A549 (cell line): ENCODE measurements around the gene HIC1. TPM values are rescaled to one million over a fixed set of nuclear protein-coding genes. Genes with fewer than 3 reads are reported as not detected.

Experiments
- ATAC-seq, 2 experiments: fragments of 200-7000 bp in 1 of 2; fragments of >200 bp in 1 of 2; cut with Nextera tagmentation in 1 of 2; cut with Tn5 transposase in 1 of 2; 3 replicates each; pipeline versions ENCODE4 v1.8.0 to v1.9.1; 2018 to 2020; ENCODE audit warnings: mild to moderate bottlenecking in 1 of 2, moderate library complexity in 1 of 2
- CTCF ChIA-PET: fragments of 300-600 bp; sonication (Branson Sonifier 250); formaldehyde crosslinking; extraction: SDS; loops from one replicate; lab custom pipeline; 2021; ENCODE audit warnings: antibody characterized with exemption, inconsistent platforms; lab: Yijun Ruan, JAX
- POLR2A ChIA-PET: fragments of 350-600 bp; formaldehyde crosslinking; extraction: SDS; loops from one replicate; lab custom pipeline; 2021; ENCODE audit warnings: antibody characterized with exemption, inconsistent platforms; lab: Yijun Ruan, JAX
- DNase-seq, 2 experiments: peaks; one replicate each; pipeline versions ENCODE4 v3.0.0 to v3.0.0-alpha.2; 2011 to 2016; ENCODE audit warnings: low read depth in 1 of 2, low spot score in 1 of 2
- FAIRE-seq: peaks from 2 replicates; lab custom pipeline; 2011; peaks lifted over from hg19 to GRCh38; lab: Jason Lieb, UNC
- H3K27ac ChIP-seq, 2 experiments: fragments of >200 bp; sonication (Bioruptor Twin); formaldehyde crosslinking; 3 replicates each; pipeline ENCODE4 v1.5.1; 2016 to 2017
- H3K4me1 ChIP-seq: fragments of >200 bp; sonication (Bioruptor Twin); formaldehyde crosslinking; 3 replicates; pipeline ENCODE4 v1.6.1; 2016
- H3K4me2 ChIP-seq: fragments of >200 bp; sonication (Bioruptor Twin); formaldehyde crosslinking; 3 replicates; pipeline ENCODE4 v1.6.1; 2016
- H3K4me3 ChIP-seq: fragments of >200 bp; sonication (Bioruptor Twin); formaldehyde crosslinking; 3 replicates; pipeline ENCODE4 v1.5.1; 2016
- H3K9me3 ChIP-seq: fragments of >200 bp; sonication (Bioruptor Twin); formaldehyde crosslinking; 3 replicates; pipeline ENCODE4 v1.6.1; 2016
- BHLHE40 ChIP-seq: IDR thresholded peaks from 2 replicates; pipeline ENCODE4 v1.6.1; 2012; ENCODE audit warnings: low read depth, low read length, inconsistent platforms
- CEBPB ChIP-seq, 2 experiments: fragments of >200 bp in 1 of 2; sonication (Bioruptor Twin) in 1 of 2; formaldehyde crosslinking in 1 of 2; IDR thresholded peaks; 2 replicates each; pipeline ENCODE4 v1.6.1; 2012 to 2016
- CHD4 ChIP-seq: fragments of 200-600 bp; sonication (generic); IDR thresholded peaks from 2 replicates; pipeline ENCODE4 v1.6.1; 2016; ENCODE audit warnings: antibody characterized with exemption, mild to moderate bottlenecking, borderline replicate concordance
- EHF ChIP-seq: fragments of 250-450 bp; sonication (Bioruptor Pico); IDR thresholded peaks from 2 replicates; pipeline ENCODE4 v1.5.0; 2020; ENCODE audit warnings: mild to moderate bottlenecking
- EHMT2 ChIP-seq: fragments of 200-600 bp; sonication (generic); IDR thresholded peaks from 2 replicates; pipeline ENCODE4 v1.6.1; 2016; ENCODE audit warnings: antibody characterized with exemption, low read depth, mild to moderate bottlenecking, moderate library complexity
- FOXS1 ChIP-seq: fragments of 250-450 bp; sonication (Bioruptor Pico); IDR thresholded peaks from 2 replicates; pipeline ENCODE4 v1.5.0; 2020; ENCODE audit warnings: mild to moderate bottlenecking, moderate library complexity
- HDAC2 ChIP-seq: fragments of 200-600 bp; sonication (generic); IDR thresholded peaks from 2 replicates; pipeline ENCODE4 v1.6.1; 2016
- HOXA7 ChIP-seq: fragments of 250-450 bp; sonication (Bioruptor Pico); IDR thresholded peaks from 2 replicates; pipeline ENCODE4 v1.5.0; 2020; ENCODE audit warnings: mild to moderate bottlenecking, moderate library complexity
- HOXB13 ChIP-seq: fragments of 250-450 bp; sonication (Bioruptor Pico); IDR thresholded peaks from 2 replicates; pipeline ENCODE4 v1.5.0; 2020; ENCODE audit warnings: low read depth, mild to moderate bottlenecking, moderate library complexity
- JUN ChIP-seq, 2 experiments: fragments of >200 bp; sonication (Bioruptor Twin); formaldehyde crosslinking; IDR thresholded peaks; 2 replicates in 1 of 2; 3 replicates in 1 of 2; pipeline ENCODE4 v1.6.1; 2016 to 2017
- KDM1A ChIP-seq: fragments of 200-600 bp; sonication (generic); IDR thresholded peaks from 2 replicates; pipeline ENCODE4 v1.6.1; 2016; ENCODE audit warnings: low read depth, mild to moderate bottlenecking
- MAZ ChIP-seq: fragments of 150-350 bp; IDR thresholded peaks from 2 replicates; pipeline ENCODE4 v1.6.1; 2014; ENCODE audit warnings: antibody characterized with exemption, low read depth, low read length, borderline replicate concordance
- NPAS2 ChIP-seq: fragments of 250-450 bp; sonication (Bioruptor Pico); IDR thresholded peaks from 2 replicates; pipeline ENCODE4 v1.8.0; 2022; ENCODE audit warnings: mild to moderate bottlenecking, moderate library complexity, borderline replicate concordance
- NR3C1 ChIP-seq: fragments of >200 bp; sonication (Bioruptor Twin); formaldehyde crosslinking; IDR thresholded peaks from 3 replicates; pipeline ENCODE4 v1.6.1; 2017
- POLR2A ChIP-seq: IDR thresholded peaks from 2 replicates; pipeline ENCODE4 v1.6.1; 2012; ENCODE audit warnings: mild to moderate bottlenecking, low read length
- RAD21 ChIP-seq, 2 experiments: fragments of >200 bp in 1 of 2; sonication (Bioruptor Twin) in 1 of 2; formaldehyde crosslinking in 1 of 2; IDR thresholded peaks in 1 of 2; conservative IDR thresholded peaks in 1 of 2; 2 replicates in 1 of 2; 3 replicates in 1 of 2; pipeline ENCODE4 v1.6.1; 2012 to 2018; ENCODE audit warnings: inconsistent platforms in 1 of 2
- RNF2 ChIP-seq: fragments of 200-600 bp; sonication (generic); IDR thresholded peaks from 2 replicates; pipeline ENCODE4 v1.6.1; 2016; ENCODE audit warnings: low read depth, mild to moderate bottlenecking, antibody characterized with exemption, moderate library complexity, borderline replicate concordance
- SREBF2 ChIP-seq: fragments of 450-650 bp; IDR thresholded peaks from 2 replicates; pipeline ENCODE4 v1.6.1; 2014; ENCODE audit warnings: mild to moderate bottlenecking, moderate library complexity
- TFCP2L1 ChIP-seq: fragments of 250-450 bp; sonication (Bioruptor Pico); IDR thresholded peaks from 2 replicates; pipeline ENCODE4 v1.5.0; 2021; ENCODE audit warnings: mild to moderate bottlenecking
- TP53 ChIP-seq: fragments of 250-450 bp; sonication (Bioruptor Pico); IDR thresholded peaks from 2 replicates; pipeline ENCODE4 v1.5.0; 2021; ENCODE audit warnings: mild to moderate bottlenecking, moderate library complexity
- ZFP36 ChIP-seq: fragments of 450-650 bp; IDR thresholded peaks from 2 replicates; pipeline ENCODE4 v1.6.1; 2014; ENCODE audit warnings: borderline replicate concordance; ENCODE audit not compliant: partially characterized antibody
- WGBS: methylation state at CpG from one replicate; pipeline ENCODE4 v1.1.6; 2017; ENCODE audit errors: missing lambda C conversion rate; 5-methylcytosine and 5-hydroxymethylcytosine counted together
- polyA plus RNA-seq, 4 experiments: library from polyadenylated mRNA; depleted of rRNA in 3 of 4; stranded (reverse); fragments of >200 nt; fragmentation: RNase III in 1 of 4; extraction: RNeasy Plus Mini Kit Qiagen cat#74134 plus additional on column Dnase treatment in 1 of 4; gene quantifications; 2 replicates in 3 of 4; 3 replicates in 1 of 4; pipeline ENCODE4 v1.2.3, GENCODE V29; 2011 to 2017
- TF ChIP-seq, protein P1 (sequence below): fragments of 450-650 bp; IDR thresholded peaks from 2 replicates; pipeline ENCODE4 v1.6.1; 2014; ENCODE audit warnings: antibody characterized with exemption
- TF ChIP-seq, protein P2 (sequence below): IDR thresholded peaks from 2 replicates; pipeline ENCODE4 v1.6.1; 2012
- TF ChIP-seq, protein P3 (sequence below): fragments of >200 bp; sonication (Bioruptor Twin); formaldehyde crosslinking; IDR thresholded peaks from 3 replicates; pipeline ENCODE4 v1.5.1; 2016

The HIC1 gene
- polyA plus RNA-seq, 2 of the 4 experiments (the other 2 are of a cell fraction) = 0.13 to 1.3 TPM

DNA sequence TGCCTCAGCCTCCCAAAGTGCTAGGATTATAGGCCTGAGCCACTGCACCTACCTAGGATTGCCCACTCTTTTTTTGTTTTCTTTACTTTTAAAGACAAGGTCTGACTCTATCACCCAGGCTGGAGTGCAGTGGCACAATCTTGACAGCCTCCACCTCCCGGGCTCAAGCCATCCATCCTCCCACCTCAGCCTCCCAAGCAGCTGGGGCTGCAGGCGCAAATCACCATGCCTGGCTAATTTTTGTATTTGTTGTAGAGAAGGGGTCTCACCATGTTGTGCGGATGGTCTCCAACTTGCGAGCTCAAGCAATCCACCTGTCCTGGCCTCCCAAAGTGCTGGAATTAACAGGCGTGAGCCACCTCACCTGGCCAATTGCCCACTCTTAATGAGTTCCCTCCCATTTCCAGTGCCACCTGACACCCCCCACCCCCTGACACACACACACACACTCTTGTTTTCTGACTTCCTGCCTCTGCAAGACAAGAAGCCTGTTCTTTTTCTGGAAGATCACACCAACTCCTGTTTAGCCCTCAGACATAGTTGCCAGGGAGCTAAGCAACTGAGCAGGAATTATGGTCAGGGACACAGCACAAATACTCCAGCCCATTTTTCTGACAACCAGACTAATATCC, 10.5 kb upstream of the HIC1 start:
- no peak overlapping the region for H3K4me2 ChIP-seq
- no peak for ATAC-seq
- FAIRE-seq = no peak
- H3K27ac ChIP-seq = no peak overlapping the region
- H3K4me3 ChIP-seq = no peak overlapping the region
- peaks cover 31% of the 10 kb centered on the region for H3K4me1 ChIP-seq
- TF ChIP-seq POLR2A (0 out of 2 replicates have a peak, but pooled peaks have one; percentile 5), KDM1A (no peak), ZFP36 (no peak)
- TF ChIP-seq, all 56 proteins: peak for 1
- CTCF ChIA-PET = interaction anchor here (1.1 to 16.1 kb wide), 5 partner anchors 13 to 201 kb away, joined by 4 to 224 read pairs (median 37); partner anchors contain the start of genes DPH1, HIC1 and RTN4RL1
- H3K9me3 ChIP-seq = no peaks in the 10 kb centered on the region
- no peak for DNase-seq
- POLR2A ChIA-PET = interaction anchor here (0.7 to 1.2 kb wide), 2 partner anchors 136 to 328 kb away, joined by 3 read pairs; no protein-coding TSS in a partner anchor
- WGBS = 88% methylated on average over 5 of the region's 5 CpGs

DNA sequence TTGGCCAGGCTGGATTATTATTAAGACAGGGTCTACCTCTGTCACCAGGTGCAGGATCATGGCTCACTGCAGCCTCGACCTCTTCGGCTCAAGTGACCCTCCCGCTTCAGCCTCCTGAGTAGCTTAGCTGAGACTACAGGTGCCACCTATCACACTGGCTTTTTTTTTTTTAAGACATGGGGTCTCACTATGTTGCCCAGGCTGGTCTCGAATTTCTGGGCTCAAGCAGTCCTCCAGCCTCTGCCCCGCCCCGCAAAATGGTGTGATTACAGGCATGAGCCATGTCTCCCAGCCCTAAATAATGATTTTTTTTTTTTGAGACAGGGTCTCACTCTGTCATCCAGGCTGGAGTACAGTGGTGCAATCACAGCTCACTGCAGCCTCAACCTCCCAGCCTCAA, 7.3 kb upstream of the HIC1 start:
- WGBS = 90% methylated on average over 6 of the region's 6 CpGs
- POLR2A ChIA-PET = no interaction called here
- H3K9me3 ChIP-seq = no peaks in the 10 kb centered on the region
- H3K4me3 ChIP-seq = no peak overlapping the region
- CTCF ChIA-PET = interaction anchor here (0.6 to 16.1 kb wide), 8 partner anchors 8 to 257 kb away, joined by 3 to 224 read pairs (median 12); partner anchors contain the start of genes DPH1, HIC1 and RTN4RL1
- DNase-seq (no peak), FAIRE-seq (no peak), ATAC-seq (no peak)
- no peak overlapping the region for H3K4me2 ChIP-seq
- H3K27ac ChIP-seq = no peak overlapping the region
- H3K4me1 ChIP-seq = peaks cover 27% of the 10 kb centered on the region
- TF ChIP-seq, protein P1, sequence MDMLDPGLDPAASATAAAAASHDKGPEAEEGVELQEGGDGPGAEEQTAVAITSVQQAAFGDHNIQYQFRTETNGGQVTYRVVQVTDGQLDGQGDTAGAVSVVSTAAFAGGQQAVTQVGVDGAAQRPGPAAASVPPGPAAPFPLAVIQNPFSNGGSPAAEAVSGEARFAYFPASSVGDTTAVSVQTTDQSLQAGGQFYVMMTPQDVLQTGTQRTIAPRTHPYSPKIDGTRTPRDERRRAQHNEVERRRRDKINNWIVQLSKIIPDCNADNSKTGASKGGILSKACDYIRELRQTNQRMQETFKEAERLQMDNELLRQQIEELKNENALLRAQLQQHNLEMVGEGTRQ = no peak
- TF ChIP-seq, protein P2, sequence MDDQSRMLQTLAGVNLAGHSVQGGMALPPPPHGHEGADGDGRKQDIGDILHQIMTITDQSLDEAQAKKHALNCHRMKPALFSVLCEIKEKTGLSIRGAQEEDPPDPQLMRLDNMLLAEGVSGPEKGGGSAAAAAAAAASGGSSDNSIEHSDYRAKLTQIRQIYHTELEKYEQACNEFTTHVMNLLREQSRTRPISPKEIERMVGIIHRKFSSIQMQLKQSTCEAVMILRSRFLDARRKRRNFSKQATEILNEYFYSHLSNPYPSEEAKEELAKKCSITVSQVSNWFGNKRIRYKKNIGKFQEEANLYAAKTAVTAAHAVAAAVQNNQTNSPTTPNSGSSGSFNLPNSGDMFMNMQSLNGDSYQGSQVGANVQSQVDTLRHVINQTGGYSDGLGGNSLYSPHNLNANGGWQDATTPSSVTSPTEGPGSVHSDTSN = no peak
- no peak for TF ChIP-seq KDM1A
- no peak for TF ChIP-seq ZFP36
- TF ChIP-seq TP53 (CRISPR knock-in tag) = no peak
- no peak for TF ChIP-seq CHD4
- TF ChIP-seq FOXS1 (CRISPR knock-in tag) = no peak

DNA sequence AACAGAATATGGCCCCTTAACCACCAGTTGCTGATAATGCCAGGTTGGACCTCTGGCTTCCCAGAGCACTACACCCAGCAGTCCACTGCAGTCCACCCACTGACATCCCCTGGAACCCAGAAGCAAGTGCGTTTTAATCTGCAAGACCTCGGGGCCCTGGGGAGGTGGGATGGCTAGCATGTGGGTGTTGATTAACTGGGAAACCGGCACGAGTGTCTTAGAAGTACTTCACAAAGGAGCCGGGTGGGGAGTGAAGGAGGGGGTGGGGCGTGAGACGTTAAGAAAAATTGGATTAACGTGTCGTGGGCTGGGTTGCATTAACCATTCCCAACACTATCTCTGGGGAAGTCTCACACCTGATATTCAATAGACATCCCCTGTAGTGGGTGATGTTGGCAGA, 6.1 kb upstream of the HIC1 start:
- no peak for ATAC-seq
- no peak overlapping the region; a peak in 1 of 6 replicates for H3K27ac ChIP-seq
- ChIA-PET CTCF (interaction anchor here (1.4 to 16.1 kb wide), 6 partner anchors 8 to 234 kb away, joined by 4 to 224 read pairs (median 27); partner anchors contain the start of genes DPH1, HIC1 and RTN4RL1), POLR2A (no interaction called here)
- peak overlapping the region; percentile 96 for H3K4me2 ChIP-seq
- H3K4me1 ChIP-seq = peaks cover 14% of the 10 kb centered on the region
- WGBS = 42% methylated on average over 6 of the region's 9 CpGs
- no peak for FAIRE-seq
- TF ChIP-seq HOXB13 (CRISPR knock-in tag) (no peak), NPAS2 (no peak), CEBPB (IDR thresholded peaks at IDR 0.05) (no peak), BHLHE40 (no peak), HDAC2 (no peak)
- DNase-seq = no peak
- peak overlapping the region; percentile 70 for H3K4me3 ChIP-seq
- no peaks in the 10 kb centered on the region for H3K9me3 ChIP-seq

DNA sequence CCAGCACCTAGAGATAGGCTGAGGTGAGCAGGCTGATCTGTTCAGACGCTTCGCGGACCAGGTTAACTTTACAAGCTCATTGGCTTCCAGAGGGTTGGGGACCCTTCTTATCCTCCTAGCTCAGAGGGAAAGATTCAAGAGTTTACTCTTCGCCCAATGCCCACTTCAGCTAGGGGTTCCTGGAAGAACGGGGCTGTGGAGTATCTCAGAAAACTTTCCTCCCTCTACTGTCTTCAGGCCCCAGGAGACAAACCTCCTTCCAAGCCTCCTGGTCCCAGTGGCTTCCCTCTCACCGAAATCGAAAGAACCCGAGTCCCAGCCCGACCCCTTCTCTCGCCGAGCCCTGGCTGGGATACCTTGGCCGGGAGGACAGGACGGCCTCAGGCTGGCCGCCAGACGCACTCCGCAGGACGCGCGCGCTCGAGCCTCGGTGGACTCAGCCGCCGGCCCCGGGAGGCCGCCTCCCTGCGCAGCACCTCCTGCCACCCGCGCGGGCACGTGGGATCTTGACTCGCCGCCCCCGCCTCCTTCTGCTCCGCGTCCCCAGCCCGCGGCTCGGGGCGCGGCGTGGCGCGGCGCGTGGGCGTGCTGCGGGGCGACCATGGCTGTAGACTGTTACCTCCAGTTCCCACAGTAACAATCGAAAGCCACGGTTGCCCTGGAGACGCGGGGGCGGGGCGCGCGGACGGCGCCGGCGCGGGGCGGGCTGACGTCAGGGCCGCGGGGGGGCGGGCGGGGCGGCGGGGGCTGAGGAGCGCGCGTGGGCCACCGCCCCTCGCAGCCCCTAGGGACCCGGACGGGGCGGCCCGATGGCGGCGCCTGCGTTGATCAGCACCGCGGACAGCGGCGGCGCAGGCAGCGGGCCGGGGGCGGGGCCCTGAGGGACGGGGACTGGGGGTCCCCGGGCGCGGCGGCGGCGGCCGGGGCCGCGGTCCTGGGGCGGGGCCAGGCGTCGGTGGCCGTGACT, 5.3 kb upstream of the HIC1 start:
- ATAC-seq = peak; percentile 17 to 30
- Histone ChIP-seq H3K4me2 (peak overlapping the region; percentile 96), H3K4me1 (peaks cover 7% of the 10 kb centered on the region; the same call in 2 of the 3 replicates), H3K4me3 (peak overlapping the region; percentile 70), H3K27ac (peak overlapping the region; percentile 82 to 89), H3K9me3 (no peaks in the 10 kb centered on the region)
- POLR2A ChIA-PET = interaction anchor here (1.1 kb wide), 1 partner anchor 253 kb away, joined by 6 read pairs; the partner anchor contains the start of gene SMG6
- 21% methylated on average over 15 of the region's 104 CpGs for WGBS
- CTCF ChIA-PET = interaction anchor here (1.2 to 16.1 kb wide), 7 partner anchors 7 to 233 kb away, joined by 3 to 224 read pairs (median 17); partner anchors contain the start of genes DPH1, HIC1 and RTN4RL1
- no peak for FAIRE-seq
- DNase-seq = peak; percentile 74 to 81
- TF ChIP-seq, protein P3, sequence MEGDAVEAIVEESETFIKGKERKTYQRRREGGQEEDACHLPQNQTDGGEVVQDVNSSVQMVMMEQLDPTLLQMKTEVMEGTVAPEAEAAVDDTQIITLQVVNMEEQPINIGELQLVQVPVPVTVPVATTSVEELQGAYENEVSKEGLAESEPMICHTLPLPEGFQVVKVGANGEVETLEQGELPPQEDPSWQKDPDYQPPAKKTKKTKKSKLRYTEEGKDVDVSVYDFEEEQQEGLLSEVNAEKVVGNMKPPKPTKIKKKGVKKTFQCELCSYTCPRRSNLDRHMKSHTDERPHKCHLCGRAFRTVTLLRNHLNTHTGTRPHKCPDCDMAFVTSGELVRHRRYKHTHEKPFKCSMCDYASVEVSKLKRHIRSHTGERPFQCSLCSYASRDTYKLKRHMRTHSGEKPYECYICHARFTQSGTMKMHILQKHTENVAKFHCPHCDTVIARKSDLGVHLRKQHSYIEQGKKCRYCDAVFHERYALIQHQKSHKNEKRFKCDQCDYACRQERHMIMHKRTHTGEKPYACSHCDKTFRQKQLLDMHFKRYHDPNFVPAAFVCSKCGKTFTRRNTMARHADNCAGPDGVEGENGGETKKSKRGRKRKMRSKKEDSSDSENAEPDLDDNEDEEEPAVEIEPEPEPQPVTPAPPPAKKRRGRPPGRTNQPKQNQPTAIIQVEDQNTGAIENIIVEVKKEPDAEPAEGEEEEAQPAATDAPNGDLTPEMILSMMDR = no peak
- TF ChIP-seq EHF (CRISPR knock-in tag) = no peak
- no peak for TF ChIP-seq NR3C1
- no peak for TF ChIP-seq SREBF2
- no peak for TF ChIP-seq EHMT2
- TF ChIP-seq RNF2 = no peak
- TF ChIP-seq MAZ = no peak
- no peak; a peak in 2 of 5 replicates for TF ChIP-seq JUN (IDR thresholded peaks at IDR 0.05)
- TF ChIP-seq ZFP36 = no peak
- no peak for TF ChIP-seq TFCP2L1 (CRISPR knock-in tag)
- no peak for TF ChIP-seq HOXA7 (CRISPR knock-in tag)
- no peak for TF ChIP-seq RAD21 (conservative IDR thresholded peaks at IDR 0.05 in 1 of 2, IDR thresholded peaks at IDR 0.05 in 1 of 2)
